Activated T-cell treated with anti-CD3 and anti-CD28 coated beads for 48 hours (primary cell): Measurements from ENCODE around the gene SUMF2.
"Not testable (repeated sequence)": the region's sequence is repeated elsewhere in the genome, so short reads cannot be mapped to it uniquely, and the experiment has no call there.

Experiments
- DNase-seq: peaks from one replicate; pipeline ENCODE4 v3.0.0-alpha.2; 2020; ENCODE audit warnings: low read depth

The SUMF2 gene

DNA sequence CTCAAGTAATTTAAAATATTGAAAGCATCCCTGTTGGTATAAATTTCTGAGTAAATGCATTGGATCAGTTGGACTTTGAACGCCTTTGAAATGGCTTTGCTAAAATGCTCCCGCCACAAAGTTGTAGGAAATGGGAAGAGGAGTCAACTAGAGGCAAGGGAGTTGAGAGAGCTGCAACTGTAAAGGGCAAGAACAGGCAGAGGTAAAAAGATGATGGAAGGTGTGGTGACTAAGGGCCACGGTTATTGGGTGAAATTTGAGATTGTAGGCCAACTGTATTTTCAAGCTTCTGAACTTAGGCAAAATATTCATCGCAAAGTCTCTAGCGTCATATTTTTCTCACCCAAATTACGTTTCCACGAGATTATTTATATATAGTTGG, 595 bp upstream of the SUMF2 start:
- no peak for DNase-seq

DNA sequence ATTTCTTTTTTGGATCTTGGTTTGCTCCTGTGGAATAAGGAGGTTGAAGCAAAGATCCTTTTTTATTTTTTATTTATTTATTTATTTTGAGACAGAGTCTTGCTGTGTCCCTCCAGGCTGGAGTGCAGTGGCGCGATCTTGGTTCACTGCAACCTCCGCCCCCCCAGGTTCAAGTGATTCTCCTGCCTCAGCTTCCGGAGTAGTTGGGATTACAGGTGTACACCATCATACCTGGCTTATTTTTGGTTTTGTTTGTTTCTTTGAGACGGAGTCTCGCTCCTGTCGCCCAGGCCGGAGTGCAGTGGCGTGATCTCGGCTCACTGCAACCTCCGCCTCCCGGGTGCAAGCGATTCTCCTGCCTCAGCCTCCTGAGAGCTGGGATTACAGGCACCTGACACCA, 2.3 kb downstream of the SUMF2 start:
- DNase-seq, result not testable (repeated sequence)

DNA sequence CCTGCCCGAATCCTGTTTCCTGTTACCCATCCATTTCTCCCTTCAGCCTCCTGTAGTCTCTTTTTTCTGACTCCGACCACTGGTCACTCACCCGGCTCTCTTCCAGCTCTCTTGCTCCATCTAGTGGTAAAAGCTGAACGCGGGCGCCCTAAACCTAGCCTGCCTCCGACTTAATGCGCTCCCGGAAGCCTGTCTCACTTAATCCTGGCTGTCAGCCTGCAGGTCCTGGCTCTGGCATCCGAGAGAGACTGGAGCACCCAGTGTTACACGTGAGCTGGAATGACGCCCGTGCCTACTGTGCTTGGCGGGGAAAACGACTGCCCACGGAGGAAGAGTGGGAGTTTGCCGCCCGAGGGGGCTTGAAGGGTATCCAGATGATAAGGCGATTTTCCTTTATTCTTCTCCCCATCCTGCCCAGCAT, 10.3 kb downstream of the SUMF2 start:
- peak; percentile 55 for DNase-seq

DNA sequence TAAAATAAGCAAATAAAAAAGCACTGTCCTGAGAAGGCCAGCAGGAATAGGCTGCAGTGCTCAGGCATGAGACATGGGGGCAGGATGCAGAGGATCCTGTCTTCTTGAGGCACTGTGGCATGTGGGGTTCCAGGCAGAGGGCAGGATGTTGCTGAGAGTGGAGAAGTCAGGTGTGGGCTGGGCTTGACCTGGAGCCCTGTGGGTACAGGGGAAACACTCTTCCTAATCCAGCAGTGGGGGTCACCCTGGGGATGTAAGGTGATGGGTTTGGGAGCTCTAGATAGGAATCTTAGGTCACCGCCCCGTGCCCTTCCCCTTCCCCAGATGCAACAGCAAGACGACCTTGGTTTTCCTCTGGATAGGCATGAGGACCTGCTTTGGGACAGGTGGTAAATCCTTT, 13.6 kb downstream of the SUMF2 start:
- DNase-seq, result no peak

DNA sequence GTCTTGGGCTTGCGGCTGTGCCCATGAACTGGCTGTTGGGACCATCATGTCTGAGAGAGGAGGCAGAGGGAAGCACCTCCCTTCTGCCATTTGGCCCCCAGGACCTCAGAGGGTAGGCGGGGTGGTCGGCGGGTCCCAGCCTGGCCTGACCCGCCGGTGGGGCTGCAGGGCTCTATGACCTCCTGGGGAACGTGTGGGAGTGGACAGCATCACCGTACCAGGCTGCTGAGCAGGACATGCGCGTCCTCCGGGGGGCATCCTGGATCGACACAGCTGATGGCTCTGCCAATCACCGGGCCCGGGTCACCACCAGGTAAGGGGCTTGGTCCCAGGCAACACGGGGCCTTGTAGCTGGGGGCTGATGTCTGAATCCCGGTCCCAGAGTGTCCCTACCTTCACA, 14.1 kb downstream of the SUMF2 start:
- no peak for DNase-seq

DNA sequence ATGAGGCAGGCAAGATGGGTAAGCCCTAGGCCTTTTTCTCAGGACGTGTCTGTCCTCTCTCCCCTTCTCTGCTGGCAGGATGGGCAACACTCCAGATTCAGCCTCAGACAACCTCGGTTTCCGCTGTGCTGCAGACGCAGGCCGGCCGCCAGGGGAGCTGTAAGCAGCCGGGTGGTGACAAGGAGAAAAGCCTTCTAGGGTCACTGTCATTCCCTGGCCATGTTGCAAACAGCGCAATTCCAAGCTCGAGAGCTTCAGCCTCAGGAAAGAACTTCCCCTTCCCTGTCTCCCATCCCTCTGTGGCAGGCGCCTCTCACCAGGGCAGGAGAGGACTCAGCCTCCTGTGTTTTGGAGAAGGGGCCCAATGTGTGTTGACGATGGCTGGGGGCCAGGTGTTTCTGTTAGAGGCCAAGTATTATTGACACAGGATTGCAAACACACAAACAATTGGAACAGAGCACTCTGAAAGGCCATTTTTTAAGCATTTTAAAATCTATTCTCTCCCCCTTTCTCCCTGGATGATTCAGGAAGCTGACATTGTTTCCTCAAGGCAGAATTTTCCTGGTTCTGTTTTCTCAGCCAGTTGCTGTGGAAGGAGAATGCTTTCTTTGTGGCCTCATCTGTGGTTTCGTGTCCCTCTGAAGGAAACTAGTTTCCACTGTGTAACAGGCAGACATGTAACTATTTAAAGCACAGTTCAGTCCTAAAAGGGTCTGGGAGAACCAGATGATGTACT, 15.5 kb downstream of the SUMF2 start:
- no peak for DNase-seq

DNA sequence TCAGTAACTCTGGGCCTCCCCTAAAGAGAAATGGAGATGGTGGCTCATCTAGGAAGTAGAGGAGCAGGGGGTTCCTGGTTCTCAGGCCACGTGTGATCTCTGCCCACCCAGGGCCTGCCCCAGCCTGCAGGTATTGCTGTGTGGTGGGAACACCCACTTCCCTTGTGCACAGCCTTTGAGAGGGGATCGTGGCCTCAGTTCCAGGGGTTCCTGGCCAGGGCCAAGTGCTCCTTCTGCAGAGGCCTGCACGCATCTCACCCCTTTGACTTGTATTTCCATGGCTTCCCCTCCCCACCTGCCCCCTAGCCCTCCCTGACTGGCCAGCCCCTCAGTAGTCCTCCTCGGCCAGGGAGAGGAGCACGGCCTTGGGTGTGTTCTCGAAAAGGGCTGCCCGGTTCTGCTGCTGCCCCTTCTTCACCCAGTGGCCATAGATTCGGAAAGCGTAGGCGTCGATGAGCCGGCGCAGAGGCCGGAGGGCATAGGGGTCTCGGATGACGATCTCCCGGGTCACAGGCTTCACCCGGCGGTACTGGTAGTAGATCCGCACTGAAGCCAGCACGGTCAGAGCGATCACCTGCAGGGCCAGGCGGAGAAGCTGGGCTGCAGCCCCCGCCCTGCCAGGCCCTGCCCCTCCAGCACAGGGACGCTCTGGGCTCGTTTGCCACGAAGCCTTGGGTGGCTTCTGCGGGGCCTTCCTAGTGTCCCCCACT, 16.8 kb downstream of the SUMF2 start:
- DNase-seq, result not testable (repeated sequence)

DNA sequence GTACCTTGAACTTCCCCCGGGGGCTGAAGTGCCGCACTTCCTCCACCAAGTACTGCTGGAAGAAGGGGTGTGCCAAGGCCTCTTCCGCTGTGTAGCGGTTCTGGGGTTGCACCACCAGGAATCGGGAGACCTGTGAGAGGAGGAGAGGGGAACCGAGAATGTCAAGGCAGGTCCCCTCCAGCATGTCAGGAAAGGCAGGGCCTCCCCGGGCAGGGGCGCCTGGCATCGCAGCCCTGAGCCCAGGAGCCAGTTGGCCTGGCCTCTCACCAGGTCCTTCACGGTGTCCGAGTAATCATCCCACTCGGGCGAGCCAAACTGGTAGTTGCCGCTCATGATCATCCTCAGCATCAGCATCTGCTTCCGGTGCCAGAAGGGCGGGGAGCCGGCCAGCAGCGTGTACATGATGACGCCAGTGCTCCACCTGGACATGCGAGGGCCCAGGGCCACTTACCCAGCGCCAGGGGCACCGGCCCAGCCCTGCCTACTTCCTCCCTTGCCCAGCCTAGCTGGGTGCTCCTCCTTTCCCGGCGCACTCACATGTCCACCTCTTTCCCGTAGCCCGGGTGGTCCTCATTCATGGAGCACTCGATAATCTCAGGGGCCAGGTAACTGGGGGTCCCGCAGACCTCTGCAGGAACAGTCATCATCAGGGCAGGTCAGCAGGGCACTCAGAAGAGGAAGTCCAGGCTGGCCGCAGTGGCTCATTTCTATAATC, 17.7 kb downstream of the SUMF2 start:
- DNase-seq, result no peak

DNA sequence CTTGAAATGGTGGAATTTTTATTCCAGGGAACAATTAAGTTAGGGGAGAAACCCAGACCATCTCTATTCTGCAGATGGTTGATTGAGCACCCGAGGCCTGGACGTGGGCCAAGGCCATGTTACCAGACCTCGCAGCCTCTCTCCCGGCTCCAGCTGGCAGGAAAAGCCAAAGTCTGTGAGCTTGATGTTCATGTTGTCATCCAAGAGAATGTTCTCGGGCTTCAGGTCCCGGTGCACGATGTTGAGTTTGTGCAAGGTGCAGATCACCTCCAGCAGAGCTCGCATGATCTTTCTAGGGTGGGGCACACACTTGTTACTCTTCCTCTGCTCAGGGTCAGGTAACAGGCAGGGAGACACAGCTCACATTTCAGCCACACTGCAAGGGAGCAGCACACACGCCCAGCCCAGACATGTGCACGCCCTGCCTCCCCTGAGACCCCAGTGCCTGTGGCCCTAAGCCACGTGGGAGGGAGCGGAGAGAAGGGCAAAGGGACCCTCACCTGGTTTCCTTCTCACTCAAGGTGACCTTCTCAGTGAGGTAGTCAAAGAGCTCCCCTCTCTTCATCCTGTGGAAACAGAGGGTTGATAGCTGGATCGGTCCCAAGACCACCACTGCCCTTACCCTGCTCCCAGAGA, 19.2 kb downstream of the SUMF2 start:
- DNase-seq, result no peak

DNA sequence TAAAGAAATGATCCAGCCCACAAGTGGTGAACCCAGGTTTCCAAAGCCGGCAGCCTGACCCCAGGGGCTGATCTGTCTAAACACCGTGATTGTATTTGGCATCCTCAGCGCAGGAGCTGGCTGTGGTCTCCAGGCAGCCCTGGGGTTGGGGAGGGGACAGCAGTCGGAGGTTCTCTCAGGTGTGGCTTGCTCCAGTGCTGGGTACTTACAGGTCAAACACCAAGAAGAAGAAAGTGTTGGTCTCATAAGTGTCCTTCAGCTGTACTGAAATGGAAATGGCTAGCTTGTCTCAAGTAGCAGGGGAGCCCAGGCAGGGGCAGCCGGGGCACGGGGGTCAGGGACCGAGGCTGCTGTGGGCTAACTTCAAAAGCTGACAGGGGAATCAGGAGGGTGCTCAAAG, 22.7 kb downstream of the SUMF2 start:
- no peak for DNase-seq

DNA sequence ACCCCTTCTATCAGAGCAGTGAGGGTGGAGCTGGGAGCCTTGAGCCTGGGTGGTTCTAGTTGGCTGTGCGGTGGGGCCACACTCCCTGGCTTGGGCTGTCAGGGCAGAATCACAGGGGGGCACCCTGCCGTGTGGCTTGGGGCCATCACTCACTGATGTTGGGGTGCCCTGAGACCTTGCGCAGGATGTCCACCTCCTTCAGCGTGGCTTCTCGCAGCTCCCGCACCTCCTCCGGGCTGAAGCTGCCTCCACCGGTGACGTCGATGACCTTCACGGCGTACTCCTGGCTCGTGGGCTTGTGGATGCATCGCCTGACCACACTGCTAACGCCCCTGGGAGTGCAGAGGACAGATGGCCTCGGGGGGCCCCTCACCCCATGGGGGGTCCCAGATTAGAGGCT, 23.4 kb downstream of the SUMF2 start:
- no peak for DNase-seq

DNA sequence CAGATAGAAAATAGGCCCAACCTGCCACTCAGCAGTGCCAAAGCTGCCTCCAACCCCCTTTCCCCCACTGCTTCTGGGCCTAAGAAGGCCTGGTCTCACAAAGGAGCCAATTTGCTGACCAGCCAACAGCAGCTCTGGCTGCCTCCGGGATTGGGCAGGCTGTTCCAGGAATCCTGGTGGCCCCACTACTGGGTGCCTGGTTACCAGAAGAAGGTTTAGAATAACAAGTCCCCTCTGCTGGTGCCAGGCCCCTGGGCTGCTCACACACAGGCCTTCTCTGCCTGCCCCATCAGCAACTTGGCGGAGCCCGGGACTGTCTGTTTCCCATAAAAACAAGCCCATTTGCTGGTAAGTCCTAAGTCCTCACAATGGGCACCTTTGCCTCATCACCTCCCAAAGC, 27.5 kb downstream of the SUMF2 start:
- DNase-seq, result no peak

DNA sequence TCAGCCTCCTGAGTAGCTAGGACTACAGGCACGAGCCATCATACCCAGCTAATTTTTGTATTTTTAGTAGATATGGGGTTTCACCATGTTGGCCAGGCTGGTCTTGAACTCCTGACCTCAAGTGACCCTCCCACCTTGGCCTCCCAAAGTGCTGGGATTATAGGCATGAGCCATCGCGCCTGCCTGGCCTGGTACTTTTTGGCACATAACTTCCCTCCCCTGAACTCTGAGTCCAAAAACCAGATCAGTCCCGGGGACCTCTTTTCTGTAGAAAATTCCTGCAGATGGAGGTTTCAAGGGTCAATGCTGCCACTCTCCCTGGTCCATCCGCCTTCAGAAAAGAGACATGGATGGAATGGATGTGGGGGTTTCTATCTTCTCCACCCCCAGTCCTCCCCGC, 28.3 kb downstream of the SUMF2 start:
- DNase-seq, result not testable (repeated sequence)

DNA sequence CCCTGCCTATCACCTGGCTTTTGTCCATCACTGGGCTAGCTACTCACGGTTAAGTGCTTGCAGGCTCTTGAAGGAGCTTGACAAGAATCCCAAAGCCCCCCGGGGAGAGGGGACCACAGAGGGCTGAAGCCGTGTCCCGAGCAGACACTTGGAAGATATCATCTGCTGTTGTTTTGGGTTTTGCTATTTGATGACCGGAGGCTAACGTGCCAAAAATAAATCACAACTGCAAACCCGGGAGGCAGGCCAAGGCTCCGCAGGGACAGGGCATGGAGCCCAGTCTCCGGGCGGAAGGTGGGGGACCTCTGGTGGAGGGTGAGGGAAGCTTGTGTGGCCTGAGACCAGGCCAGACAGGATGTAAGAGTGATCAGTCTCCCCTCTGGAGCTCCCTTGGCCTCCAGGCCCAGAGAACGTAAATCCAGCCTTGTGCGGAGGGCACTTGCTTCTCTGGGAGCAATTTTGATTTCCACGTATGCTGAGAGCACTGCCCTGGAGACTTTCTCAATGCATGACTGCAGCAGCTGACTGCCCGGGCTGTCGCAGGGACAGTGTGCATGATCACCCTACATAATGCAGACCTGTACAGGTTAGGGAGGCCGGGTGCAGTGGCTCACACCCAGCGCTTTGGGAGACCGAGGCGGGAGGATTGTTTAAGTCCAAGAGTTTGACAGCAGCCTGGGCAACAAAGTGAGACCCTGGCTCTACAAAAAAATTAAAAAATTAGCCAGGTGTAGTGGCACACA, 28.9 kb downstream of the SUMF2 start, which contains the start of gene PHKG1:
Gene PHKG1, minus strand, starts transcription at position 164 of the 743 bp plus-strand sequence. CDS start 4,011 bp downstream, outside the sequence.
- DNase-seq, result no peak

DNA sequence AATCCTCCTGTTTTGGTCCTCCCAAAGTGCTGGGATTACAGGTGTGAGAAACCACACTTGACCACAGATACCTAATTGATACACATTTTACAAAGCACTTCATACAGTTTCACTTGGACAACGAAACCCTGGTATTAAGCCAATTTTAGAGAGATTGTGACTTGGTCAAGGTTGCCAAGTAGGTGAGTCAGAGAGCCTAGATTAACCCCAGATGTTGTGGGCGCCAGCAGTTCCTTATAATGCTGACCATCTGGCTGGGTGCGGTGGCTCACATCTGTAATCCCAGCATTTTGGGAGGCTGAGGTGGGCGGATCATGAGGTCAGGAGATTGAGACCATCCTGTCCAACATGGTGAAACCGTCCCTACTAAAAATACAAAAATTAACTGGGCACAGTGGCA, 33.6 kb downstream of the SUMF2 start:
- no peak for DNase-seq

DNA sequence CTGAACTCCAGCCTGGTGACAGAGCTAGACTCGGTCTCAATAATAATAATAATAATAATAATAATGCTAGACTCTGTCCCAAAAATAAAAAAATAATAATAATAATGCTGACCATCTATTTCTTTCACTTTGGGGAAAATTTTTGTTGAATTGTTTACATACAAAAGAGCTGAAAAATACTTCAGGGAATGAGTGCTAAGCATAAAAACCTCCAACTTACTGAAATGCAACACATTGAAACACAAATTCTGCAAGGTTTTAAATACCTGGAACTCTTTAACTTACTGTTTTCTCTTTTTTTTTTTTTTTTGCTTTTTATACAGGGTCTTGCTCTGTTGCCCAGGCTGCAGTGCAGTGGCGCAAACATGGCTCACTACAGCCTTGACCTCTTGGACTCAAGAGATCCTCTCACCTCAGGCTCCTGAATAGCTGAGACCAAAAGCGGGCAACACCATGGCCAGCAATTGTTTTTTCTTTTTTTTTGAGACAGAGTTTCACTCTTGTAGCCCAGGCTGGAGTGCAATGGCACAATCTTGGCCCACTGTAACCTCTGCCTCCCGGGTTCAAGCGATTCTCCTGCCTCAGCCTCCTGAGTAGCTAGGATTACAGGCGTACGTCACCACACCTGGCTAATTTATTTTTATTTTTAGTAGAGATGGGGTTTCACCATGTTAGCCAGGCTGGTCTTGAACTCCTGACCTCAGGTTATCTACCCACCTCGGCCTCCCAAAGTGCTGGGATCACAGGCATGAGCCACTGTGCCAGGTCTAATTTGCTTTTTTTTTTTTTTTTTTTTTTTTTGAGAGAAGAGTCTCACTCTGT, 34.3 kb downstream of the SUMF2 start:
- DNase-seq, result not testable (repeated sequence)

DNA sequence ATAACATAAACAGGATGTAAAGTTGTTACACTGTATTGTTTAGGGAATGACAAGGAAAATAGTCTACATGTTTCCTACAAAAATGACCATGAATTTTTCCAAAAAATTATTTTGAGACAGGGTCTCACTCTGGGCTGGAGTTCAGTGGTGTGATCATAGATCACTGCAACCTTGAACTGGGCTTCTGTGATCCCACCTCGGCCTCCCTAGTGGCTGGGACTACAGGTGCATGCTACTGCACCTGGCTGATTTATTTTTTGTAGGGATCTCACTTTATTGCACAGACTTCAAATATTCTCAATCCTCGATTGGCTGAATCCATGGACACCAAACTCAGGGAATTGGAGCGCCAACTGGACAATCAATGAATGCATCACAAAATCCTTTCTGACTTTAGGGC, 35.6 kb downstream of the SUMF2 start:
- DNase-seq, result no peak

DNA sequence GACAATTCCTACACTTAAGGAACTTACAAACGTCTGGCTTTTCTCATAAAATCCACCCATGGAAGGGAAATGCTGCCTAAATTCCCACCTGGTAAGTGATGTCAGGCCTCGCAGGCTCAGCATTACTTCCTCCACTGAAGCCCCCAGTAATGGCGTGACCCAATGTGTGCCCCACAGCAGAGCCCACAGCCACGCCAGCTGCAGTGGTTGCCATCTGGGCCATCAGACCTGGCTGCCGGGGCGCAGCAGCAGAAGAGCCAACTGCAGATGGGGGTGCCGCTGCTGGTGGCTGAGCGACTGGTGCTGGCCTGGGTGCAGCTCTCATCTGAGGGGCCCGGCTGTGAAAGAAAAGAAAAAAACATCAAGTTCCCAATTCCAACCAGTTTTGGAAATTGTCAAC, 40.1 kb downstream of the SUMF2 start:
- not testable (repeated sequence) for DNase-seq

DNA sequence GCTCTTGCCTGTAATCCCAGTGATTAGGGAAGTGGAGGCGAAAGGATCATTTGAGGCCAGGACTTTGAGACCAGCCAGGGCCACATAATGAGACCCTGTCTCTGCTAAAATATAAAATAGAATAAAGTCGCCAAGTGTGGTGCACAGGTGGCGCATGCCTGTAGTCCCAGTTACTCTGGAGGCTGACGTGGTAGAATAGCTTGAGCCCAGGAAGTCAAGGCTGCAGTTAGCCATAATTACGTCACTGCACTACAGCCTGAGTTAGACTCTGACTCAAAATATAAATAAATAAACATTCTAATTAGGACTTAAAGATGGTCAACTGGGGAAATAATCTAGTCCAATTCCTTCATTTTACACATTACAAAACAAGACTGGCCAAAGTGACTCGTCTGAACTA, 41.4 kb downstream of the SUMF2 start:
- DNase-seq, result no peak

DNA sequence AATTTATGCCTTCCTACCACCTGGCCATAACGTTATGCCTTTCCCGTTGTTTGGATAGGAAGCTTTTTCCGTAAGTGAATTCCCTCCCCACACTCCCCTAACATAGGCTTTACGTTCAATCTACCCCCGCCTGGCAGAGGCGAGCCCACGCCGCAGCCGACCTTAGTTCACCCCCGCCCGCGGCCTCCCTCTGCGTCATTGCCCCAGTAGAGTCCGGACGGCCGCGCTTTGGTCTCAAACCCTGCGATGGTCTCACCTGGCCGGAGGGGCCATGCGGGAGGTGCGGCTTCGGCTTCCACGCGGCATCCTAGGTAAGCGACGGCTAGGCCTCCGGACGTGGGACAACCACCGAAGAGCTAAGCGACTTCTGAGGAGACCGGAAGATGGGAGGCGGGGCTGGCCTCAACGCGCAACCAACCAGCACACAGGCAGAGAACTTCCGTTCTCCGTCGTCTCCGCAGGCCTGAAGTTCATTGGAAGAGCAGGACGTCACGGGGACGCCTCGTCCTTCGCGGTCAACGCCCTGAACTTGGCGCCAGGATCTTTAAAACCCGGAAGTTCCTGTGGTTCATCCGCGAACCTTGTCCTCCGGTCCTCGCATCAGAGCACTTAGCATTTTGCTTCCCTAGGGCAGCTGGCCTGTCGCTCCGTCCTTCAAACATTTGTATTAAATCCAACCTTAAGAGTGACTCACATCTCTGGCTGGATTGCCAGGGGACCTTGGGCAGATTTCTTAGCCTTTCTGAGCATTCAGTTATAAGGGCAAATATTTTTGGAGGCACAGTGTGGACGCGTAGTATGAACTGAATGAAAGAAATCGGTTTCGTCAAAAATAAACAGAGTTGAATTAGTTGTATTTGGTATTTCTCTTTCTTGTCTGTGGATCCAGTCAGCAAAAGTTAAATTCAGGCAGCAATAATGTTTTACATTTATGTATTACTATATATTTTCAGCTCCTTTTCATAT, 42.3 kb downstream of the SUMF2 start, which contains the start of gene CHCHD2:
Gene CHCHD2, minus strand, starts transcription at position 369 of the 966 bp plus-strand sequence. Its CDS starts 63 bp downstream, at position 306.
- peak; percentile 90 for DNase-seq
